Dermis blood vessel endothelial cell (primary cell): Measurements from ENCODE around the gene ZNF710. TPM values are rescaled to one million over a fixed set of nuclear protein-coding genes. Genes with fewer than 3 reads are reported as not detected.
"Not testable (repeated sequence)": the region's sequence is repeated elsewhere in the genome, so short reads cannot be mapped to it uniquely, and the experiment has no call there.

ENCODE experiments used
- DNase-seq: peaks from one replicate; pipeline ENCODE4 v3.0.0; 2010
- total RNA-seq: library from RNA; depleted of rRNA; stranded (reverse); fragments of >200 nt; gene quantifications from 2 replicates; pipeline ENCODE4 v1.2.3, GENCODE V29; 2014

The ZNF710 gene, protein sequence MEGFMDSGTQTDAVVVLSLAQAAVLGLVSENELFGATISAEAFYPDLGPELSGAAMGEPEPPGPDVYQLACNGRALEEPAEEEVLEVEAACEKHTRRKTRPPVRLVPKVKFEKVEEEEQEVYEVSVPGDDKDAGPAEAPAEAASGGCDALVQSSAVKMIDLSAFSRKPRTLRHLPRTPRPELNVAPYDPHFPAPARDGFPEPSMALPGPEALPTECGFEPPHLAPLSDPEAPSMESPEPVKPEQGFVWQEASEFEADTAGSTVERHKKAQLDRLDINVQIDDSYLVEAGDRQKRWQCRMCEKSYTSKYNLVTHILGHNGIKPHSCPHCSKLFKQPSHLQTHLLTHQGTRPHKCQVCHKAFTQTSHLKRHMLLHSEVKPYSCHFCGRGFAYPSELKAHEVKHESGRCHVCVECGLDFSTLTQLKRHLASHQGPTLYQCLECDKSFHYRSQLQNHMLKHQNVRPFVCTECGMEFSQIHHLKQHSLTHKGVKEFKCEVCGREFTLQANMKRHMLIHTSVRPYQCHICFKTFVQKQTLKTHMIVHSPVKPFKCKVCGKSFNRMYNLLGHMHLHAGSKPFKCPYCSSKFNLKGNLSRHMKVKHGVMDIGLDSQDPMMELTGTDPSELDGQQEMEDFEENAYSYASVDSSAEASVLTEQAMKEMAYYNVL
- total RNA-seq: 10.2 and 10.7 TPM in 2 replicates

- peak; percentile 41 for DNase-seq
Observed at GRCh38 chr15:90001062-90001682, at the start of gene ZNF710. ZNF710 (plus strand) TSS chr15:90001324; CDS start chr15:90067138, 65,814 bp downstream.

DNA sequence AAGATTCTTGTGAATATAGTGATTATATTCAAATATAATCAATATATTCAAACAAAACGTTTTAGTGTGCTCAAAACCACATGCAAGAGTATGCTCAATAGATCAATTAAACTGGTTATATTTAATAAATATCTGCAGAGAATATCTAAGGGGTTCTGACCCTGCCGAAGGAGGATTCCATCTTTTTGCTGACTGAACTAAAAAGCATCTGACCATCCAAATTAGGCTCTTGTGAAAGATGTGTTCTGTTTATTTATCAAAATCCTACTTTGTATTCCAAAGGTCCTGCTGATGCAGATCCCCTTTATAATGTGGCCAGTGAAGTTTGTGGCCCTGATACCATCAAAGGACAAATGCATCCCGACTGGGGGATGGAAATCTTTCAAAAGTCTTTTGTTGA lies 46.6 kb upstream of the ZNF710 start:
- no peak for DNase-seq

DNA sequence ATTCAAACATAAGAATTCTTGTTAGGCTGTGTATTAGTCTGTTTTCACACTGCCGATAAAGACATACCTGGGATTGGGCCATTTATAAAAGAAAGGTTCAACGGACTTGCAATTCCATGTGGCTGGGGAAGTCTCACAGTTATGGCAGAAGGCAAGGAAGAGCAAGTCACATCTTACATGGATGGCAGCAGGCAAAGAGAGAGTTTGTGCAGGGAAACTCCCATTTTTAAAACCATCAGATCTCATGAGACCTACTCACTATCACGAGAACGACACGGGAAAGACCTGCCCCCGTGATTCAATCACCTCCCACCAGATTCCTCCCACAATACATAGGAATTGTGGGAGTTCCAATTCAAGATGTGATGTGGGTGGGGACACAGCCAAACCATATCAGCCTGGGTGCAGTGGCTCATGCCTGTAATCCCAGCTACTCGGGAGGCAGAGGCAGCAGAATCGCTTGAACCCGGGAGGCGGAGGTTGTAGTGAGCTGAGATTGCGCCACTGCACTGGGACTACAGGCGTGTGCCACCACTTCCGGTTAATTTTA lies 45.6 kb upstream of the ZNF710 start:
- DNase-seq: not testable (repeated sequence)

DNA sequence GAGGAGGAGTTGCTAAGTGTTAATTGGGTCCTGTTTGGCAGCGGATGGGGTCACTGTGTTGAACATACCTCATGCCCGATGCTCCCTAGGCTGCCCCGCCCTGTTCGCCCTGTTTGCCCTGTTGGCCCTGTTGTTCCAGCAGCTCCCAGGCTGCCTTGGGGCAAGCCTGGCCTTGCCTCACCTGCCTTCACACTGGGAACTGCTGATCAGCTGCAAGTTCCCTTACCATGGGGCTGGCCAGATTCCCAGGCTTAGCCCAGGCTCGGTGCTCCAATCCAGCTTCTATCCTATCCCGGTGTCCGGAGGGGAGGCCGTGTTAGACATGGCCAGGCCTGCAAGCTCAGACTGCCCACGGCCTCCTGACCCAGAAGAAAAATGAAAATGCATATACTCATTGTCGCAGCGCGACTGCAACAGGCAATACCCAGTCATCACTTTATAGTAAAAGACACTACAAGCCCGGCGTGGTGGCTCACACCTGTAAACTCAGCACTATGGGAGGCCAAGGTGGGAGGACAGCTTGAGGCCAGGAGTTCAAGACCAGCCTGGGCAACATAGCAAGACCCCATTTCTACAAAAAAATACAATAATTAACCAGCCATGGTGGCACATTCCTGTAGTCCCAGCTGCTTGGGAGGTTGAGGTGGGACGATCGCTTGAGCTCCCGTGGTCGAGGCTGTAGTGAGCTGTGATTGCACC lies 42.9 kb upstream of the ZNF710 start:
- DNase-seq: no peak

GRCh38 chr15:89963301-89964231 lies 37.6 kb upstream of the ZNF710 start:
- no peak for DNase-seq

DNA sequence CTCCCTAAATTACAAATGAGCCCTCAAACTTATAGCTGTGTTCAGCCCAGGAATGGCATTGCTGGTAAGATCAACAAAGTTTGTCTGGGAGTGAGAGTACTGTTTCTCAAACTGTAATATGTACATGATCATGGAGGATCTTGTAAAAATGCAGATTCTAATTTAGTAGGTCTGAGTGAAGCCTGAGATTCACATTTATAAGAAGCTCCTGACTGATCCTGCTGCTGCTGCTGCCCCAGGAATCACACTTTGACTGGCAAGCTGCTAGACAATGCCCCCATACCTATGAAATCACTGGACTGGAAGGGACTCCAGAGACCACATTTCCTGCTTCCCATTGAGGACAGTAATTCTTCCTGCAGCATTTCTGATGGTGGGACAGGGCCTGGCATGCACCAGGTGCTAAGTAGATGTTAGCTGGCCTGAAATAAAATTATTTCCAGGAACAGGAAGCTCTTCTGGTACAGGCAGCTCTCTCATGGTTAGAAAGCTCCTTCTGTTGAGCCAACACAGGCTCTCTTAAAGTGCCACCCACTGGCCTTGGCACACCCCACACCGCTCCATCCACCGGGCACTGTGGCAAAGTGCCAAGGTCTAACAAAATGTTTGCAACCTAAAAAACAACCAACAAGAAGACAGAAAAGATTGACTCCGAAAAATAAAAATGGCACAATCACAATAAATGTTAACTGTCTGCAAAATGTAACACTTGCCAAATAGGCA lies 36.7 kb upstream of the ZNF710 start:
- peak; percentile 8 for DNase-seq

- DNase-seq: no peak
Observed at GRCh38 chr15:89967881-89968280, 33.2 kb upstream of the ZNF710 start.

DNA sequence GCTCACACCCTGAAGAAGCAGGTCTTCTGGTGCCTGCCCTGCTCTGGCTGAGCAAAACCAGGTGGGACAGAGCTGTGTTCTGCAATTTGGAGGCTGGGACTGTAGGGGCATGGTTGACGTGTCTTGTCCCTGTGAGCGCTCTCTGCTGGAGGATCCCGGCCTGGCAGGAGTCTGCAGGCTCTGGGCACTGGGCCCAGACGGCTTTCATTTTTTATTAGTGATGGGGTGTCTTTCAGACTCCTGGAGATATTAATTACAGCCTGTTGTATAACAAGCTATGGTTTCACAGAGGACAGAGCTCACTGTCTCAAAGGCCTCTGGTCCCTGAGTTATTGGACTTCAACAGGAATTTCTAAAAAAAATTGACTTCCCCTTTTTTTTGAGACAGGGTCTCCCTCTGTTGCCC lies 29.5 kb upstream of the ZNF710 start:
- peak; percentile 68 for DNase-seq

DNA sequence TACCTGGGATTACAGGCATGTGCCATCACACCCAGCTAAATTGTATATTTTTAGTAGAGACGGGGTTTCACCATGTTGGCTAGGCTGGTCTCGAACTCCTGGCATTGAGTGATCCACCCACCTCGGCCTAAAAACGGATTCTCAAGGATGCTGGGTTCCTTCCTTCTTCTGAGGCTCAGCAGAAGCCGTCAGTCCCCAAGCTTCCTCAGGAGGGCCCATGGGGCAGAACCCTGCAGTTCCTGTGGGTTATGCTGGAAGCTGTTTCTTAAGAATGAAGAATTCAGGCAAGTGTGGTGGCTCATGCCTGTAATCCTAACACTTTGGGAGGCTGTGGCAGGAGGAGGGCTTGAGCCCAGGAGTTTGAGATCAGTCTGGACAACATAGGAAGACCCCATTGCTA lies 29.0 kb upstream of the ZNF710 start:
- DNase-seq: no peak

DNA sequence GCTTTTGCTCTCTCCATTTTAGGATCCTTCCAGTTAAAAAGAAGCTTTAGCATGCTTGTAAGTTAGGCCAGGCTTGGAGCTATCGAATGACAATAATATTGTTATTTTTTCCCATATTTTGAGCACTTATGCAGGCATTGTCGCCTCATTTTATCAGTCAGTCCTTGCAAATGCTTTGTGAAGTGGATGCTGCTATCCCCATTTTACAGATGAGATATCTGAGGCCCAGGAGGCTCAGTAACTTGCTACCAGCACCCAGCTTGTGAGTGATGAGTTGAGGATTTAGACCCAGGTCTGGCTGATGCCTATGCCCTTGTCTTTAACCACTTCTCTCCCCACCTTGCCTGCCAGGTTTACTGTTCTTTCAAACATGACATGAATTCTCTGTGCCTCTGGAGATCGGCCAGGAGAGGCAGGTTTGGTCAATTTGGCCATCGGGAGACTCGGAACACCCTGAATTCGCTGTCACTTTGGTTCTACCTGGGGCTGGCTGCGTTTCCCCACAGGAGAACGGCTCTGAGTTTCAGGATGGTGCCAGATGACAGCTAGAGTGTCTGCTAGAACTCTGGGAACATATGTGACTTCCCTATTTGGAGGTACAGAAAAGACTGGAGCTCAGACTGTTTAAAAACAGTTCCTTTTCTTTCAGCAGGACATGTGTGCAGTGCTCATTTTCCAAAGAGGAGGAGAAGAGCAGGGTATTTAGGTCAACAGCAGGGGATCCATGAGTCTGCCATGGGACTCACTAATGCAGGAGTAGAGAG lies 25.5 kb upstream of the ZNF710 start:
- DNase-seq: no peak

DNA sequence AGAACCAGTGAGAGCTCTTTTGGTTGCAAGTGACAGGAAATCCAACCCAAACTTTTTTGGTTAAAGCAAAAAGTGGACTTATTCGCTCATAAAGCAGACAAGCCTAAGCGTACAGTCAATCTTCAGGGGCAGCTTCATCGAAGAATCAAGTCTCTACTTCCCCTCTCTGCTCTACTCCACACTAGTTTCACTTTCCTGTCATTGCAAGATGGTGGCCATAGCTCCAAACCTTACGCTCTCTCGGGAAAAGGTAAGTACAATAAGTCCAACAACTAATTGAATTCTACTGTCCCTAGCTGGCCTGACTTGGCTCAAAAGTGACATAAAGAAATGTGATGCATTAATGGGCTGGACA lies 24.9 kb upstream of the ZNF710 start:
- DNase-seq: no peak

GRCh38 chr15:89977836-89978235 lies 23.3 kb upstream of the ZNF710 start:
- DNase-seq: not testable (repeated sequence)

DNA sequence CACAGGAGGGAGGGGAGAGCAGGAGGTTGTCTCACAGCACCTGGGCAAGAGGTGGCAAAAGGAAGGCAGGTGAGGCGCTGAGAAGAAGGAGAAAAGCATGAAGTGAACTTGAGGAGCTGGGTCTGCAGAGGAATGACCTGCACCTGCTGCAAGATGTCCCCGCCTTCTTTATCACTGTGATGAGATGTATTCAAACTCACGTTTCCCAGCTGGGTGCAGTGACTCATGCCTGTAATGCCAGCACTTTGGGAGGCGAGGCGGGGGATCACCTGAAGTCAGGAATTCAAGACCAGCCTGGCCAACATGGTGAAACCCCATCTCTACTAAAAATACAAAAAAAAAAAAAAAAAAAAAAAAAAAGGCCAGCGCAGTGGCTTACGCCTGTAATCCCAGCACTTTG lies 22.2 kb upstream of the ZNF710 start:
- DNase-seq: no peak

GRCh38 chr15:89980896-89981295 lies 20.2 kb upstream of the ZNF710 start:
- no peak for DNase-seq

DNA sequence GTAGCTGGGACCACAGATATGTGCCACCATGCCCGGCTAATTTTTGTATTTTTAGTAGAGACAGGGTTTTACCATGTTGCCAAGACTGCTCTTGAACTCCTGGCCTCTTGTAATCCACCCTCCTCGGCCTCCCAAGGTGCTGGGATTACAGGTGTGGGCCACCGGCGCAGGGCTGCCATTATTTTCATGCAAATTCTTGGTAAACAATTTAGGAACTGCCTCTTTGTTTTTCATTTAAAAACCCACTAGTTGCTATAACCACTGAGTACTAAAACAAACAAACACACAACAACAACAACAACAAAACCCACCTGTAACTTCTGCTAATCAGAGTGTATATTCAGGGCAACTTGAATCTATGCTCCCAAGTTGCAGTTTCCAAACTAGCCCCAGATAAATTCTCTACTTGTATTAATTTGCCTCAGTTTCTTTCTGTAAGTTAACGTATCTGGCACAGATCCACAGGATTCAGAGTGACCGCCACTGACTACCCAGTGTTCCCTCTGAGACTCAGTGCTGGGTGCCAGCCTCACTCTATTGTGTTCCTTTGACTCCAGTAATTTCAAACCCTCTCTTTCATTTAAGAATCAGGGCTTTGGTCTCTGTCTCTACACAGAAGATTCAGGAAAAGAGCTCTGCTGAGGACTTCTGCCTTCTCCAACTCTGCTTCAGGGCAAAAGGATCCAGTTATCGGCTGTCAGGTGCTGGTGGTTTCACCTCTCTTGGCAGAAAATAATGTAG lies 18.6 kb upstream of the ZNF710 start:
- DNase-seq: no peak

- DNase-seq: no peak
Observed at GRCh38 chr15:89984001-89984400, 17.1 kb upstream of the ZNF710 start.

GRCh38 chr15:89984421-89985010 lies 16.6 kb upstream of the ZNF710 start:
- no peak for DNase-seq

DNA sequence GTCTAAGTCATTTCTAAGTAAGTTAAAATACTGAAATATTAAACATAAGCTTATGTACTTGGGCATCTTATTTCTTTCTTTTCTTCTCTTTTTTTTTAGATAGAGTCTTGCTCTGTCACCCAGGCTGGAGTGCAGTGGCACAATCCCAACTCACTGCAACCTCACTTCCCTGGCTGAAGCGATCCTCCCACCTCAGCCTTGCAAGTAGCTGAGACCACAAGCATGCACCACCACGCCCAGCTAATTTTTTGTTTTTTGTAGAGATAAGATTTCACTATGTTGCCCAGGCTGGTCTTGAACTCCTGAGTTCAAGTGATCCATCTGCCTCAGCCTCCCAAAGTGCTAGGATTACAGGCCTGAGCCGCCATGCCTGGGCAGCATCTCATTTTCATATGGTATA lies 16.0 kb upstream of the ZNF710 start:
- no peak for DNase-seq

- no peak for DNase-seq
Observed at GRCh38 chr15:89991312-89991711, 9.8 kb upstream of the ZNF710 start.
